ENCODE results near the gene IL12RB2. TPM values are rescaled to one million over a fixed set of nuclear protein-coding genes. Genes with fewer than 3 reads are reported as not detected.

Gene IL12RB2
- total RNA-seq, result 0.11 TPM in 1 of 2 replicates, not detected in the other

GRCh38 chr1:67307251-67308060 lies at the start of gene IL12RB2:
TSS of gene IL12RB2 (plus strand) at chr1:67307873. CDS start at chr1:67320369, 12,496 bp downstream.

GRCh38 chr1:67430358-67431155 lies 122.9 kb downstream of the IL12RB2 start, which contains the start of gene SERBP1:
TSS of gene SERBP1 (minus strand) at chr1:67430402. CDS start at chr1:67430300, 102 bp downstream.

Other genes starting within 250 kb of the IL12RB2 start
- not detected in 2 replicates for gene C1orf141, start 172.9 kb upstream of the IL12RB2 start, total RNA-seq
- gene IL23R, start 141.4 kb upstream of the IL12RB2 start, total RNA-seq, result not detected in 2 replicates
- 147 and 224 TPM in 2 replicates for gene SERBP1, start 122.5 kb downstream of the IL12RB2 start, total RNA-seq

All from dermis lymphatic vessel endothelial cell (primary cell).